ENCODE results near the gene CXorf49.
"Not testable (repeated sequence)": the region's sequence is repeated elsewhere in the genome, so short reads cannot be mapped to it uniquely, and the experiment has no call there.

The CXorf49 gene

GRCh38 chrX:71671938-71672337 is 46.1 kb downstream of the CXorf49 start:
- DNase-seq (ENCODE audit: low read depth) = no peak

GRCh38 chrX:71671043-71671780 is 46.9 kb downstream of the CXorf49 start:
- DNase-seq (ENCODE audit: low read depth) = no peak

- DNase-seq (ENCODE audit: low read depth) = not testable (repeated sequence)
Observed at GRCh38 chrX:71669947-71670346, 48.1 kb downstream of the CXorf49 start.

- DNase-seq (ENCODE audit: low read depth) = no peak
Observed at GRCh38 chrX:71669492-71669891, 48.6 kb downstream of the CXorf49 start.

GRCh38 chrX:71668248-71668595 is 49.9 kb downstream of the CXorf49 start:
- DNase-seq (ENCODE audit: low read depth) = no peak

GRCh38 chrX:71667328-71668247 is 50.5 kb downstream of the CXorf49 start, which contains the start of gene LOC101059915:
Gene LOC101059915, plus strand, starts transcription at chrX:71667546.
- no peak for DNase-seq (ENCODE audit: low read depth)

- DNase-seq (ENCODE audit: low read depth) = no peak
Observed at GRCh38 chrX:71666240-71667223, 51.6 kb downstream of the CXorf49 start.

GRCh38 chrX:71665747-71666146 is 52.3 kb downstream of the CXorf49 start:
- DNase-seq (ENCODE audit: low read depth) = no peak

- no peak for DNase-seq (ENCODE audit: low read depth)
Observed at GRCh38 chrX:71664889-71665491, 53.1 kb downstream of the CXorf49 start.

All from activated T-helper 1 cell treated with Interleukin-2 at 50 U/mL for 16 hours (primary cell).